ENCODE data around the gene TGFB1I1.
"Not testable (repeated sequence)": the region's sequence is repeated elsewhere in the genome, so short reads cannot be mapped to it uniquely, and the experiment has no call there.

Gene TGFB1I1

DNA sequence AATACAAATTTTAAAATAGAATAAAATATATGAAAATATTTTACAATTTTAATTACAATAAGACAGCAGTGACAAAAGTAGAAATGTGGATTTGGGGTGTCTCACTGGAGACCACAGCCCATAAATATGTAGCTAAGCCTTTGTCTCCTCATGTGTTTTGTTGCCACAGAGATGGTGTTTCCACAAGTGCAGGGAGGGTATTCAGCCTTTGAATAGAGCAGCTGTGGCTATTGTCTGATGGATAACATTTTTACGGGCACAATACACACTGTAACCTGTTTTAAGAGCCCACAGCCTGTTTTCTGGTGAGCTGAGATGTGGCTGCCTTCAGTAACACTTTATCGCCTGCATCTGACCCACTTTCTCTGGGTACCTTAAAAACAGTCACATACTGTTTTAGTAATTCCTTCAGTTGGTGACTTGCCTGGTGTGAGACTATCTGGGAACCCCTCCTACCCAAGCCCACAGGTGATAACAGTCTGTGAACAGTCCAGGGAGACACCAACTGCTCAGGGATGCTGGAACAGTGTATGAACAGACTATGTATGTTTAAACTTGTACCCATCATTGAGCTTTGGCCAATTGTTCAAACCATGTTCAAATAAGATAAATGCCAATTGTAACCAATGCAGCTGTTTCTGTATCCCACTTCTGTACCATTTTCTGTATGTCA is 47.9 kb downstream of the TGFB1I1 start:
- no peaks in the 10 kb centered on the region for H3K4me1 Mint-ChIP-seq
- H3K27ac Mint-ChIP-seq = no peak overlapping the region
- no peak for ATAC-seq (ENCODE audit: low read depth)
- peaks cover 2% of the 10 kb centered on the region for H3K9me3 Mint-ChIP-seq
- no peak overlapping the region for H3K4me3 Mint-ChIP-seq
- no peak for DNase-seq (ENCODE audit: low spot score in 2 of 2)
- peaks cover 4% of the 10 kb centered on the region for H3K36me3 Mint-ChIP-seq
- H3K27me3 Mint-ChIP-seq = peaks cover 6% of the 10 kb centered on the region

DNA sequence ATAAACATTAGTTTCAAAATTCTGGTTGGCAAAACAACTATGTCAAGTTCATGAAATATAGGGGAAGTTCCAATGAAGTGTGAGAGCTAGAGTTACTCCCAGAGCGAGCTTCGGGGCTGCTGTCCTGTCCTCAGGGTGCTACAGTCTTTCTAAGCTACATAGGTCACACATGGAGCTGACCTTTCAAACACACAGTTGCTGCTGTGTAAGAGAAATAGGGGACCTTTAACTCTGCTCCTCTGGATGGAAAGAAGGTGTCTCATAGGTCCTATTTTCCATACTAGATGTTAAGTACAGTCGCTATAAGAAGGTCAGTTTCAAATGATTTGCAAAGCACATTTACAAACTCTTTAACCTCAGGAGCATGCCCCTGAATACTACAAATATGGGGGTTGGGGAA is 49.4 kb downstream of the TGFB1I1 start:
- Mint-ChIP-seq H3K4me3 (no peak overlapping the region), H3K9me3 (peaks cover 2% of the 10 kb centered on the region), H3K27ac (no peak overlapping the region), H3K4me1 (no peaks in the 10 kb centered on the region), H3K36me3 (peaks cover 4% of the 10 kb centered on the region), H3K27me3 (peaks cover 6% of the 10 kb centered on the region)
- no peak for ATAC-seq (ENCODE audit: low read depth)
- DNase-seq (ENCODE audit: low spot score in 2 of 2) = no peak

DNA sequence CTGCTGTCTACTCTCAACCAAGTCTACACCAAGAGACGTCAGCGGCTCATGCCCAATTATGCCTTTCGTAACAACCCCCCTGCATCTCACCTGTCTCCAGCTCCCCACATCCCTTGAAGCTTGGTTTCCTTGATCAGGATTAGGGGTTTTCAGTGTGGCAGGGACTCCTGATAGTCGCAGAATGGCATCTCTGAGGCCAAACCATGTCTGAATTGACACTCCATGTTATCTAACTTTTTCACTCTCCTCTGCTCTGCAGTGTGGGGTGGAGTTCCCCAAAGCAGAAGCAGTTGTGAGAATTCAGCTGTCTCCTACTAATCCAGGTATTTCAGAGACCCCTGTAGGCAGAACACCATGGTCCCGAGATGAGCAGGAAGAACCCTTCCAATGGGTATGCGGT is 50.1 kb downstream of the TGFB1I1 start:
- Mint-ChIP-seq H3K9me3 (no peaks in the 10 kb centered on the region), H3K27me3 (peaks cover 4% of the 10 kb centered on the region), H3K4me3 (no peak overlapping the region), H3K4me1 (no peaks in the 10 kb centered on the region), H3K36me3 (peaks cover 2% of the 10 kb centered on the region), H3K27ac (no peak overlapping the region)
- no peak for DNase-seq (ENCODE audit: low spot score in 2 of 2)
- ATAC-seq (ENCODE audit: low read depth) = no peak

DNA sequence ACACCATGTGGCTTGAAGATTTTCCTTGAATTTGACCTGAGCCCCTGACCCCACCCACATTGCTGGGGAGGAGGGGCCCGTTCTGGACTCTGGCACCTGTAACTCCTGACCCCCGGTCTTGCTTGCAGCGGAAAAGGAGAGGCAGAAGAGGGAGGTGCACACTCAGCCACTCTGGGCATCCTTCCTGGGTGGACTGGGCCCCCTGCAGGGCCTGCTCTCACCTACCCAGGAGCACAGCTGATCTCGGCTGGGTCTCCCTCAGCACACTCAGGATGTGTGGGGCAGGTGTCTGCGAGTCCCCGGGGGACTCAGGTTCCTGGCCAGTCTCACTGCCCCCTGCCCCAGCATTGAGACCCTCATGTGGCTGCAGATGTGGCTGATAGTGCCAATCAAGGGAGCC is 51.8 kb downstream of the TGFB1I1 start:
- not testable (repeated sequence) for H3K9me3 Mint-ChIP-seq; H3K4me3 Mint-ChIP-seq; H3K36me3 Mint-ChIP-seq; H3K27ac Mint-ChIP-seq; DNase-seq (ENCODE audit: low spot score in 2 of 2); H3K4me1 Mint-ChIP-seq; ATAC-seq (ENCODE audit: low read depth)
- H3K27me3 Mint-ChIP-seq = peaks cover 11% of the 10 kb centered on the region

DNA sequence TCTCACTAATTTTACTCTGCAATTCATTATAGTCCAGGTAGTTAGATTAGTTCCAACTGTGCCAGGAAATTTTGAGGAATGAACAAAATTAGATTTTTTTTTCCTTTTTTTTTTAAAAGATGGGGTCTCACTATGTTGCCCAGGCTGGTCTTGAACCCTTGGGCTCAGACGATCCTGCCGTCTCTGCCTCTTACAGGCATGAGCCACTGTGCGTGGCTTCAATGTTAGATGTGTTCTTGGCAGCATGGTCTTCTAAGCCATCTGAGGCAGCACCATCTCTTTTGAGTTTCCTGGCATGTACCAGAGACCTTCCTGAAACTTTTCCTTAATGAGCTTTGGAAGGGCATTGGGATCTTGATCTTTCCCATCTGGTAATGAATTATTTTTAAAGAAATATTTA is 53.2 kb downstream of the TGFB1I1 start:
- H3K4me1 Mint-ChIP-seq = peaks cover 3% of the 10 kb centered on the region
- DNase-seq (ENCODE audit: low spot score in 2 of 2) (no peak), ATAC-seq (ENCODE audit: low read depth) (no peak)
- no peaks in the 10 kb centered on the region for H3K36me3 Mint-ChIP-seq
- H3K27ac Mint-ChIP-seq = no peak overlapping the region
- H3K9me3 Mint-ChIP-seq = no peaks in the 10 kb centered on the region
- peaks cover 12% of the 10 kb centered on the region for H3K27me3 Mint-ChIP-seq
- no peak overlapping the region for H3K4me3 Mint-ChIP-seq
